GM18502 (cell line): ENCODE results near the gene CHRM2.
"Not testable (repeated sequence)": the region's sequence is repeated elsewhere in the genome, so short reads cannot be mapped to it uniquely, and the experiment has no call there.

Source experiments
- ATAC-seq: cut with Tn5 transposase; IDR thresholded peaks from one replicate; pipeline ENCODE4 v1.9.1; 2021; ENCODE audit warnings: mild to moderate bottlenecking; ENCODE audit not compliant: unreplicated experiment, poor library complexity

Gene CHRM2

GRCh38 chr7:136868496-136869000, at the start of gene CHRM2:
Gene CHRM2 (plus strand): TSS chr7:136868652. CDS start chr7:137014866, 146,214 bp downstream.
- no peak for ATAC-seq

GRCh38 chr7:136831398-136831797, 37.1 kb upstream of the CHRM2 start:
- ATAC-seq, result not testable (repeated sequence)

- no peak for ATAC-seq
Observed at GRCh38 chr7:136845899-136846465, 22.5 kb upstream of the CHRM2 start.

- ATAC-seq, result no peak
Observed at GRCh38 chr7:136847858-136848257, 20.6 kb upstream of the CHRM2 start.

- ATAC-seq, result no peak
Observed at GRCh38 chr7:136853654-136854053, 14.8 kb upstream of the CHRM2 start.

GRCh38 chr7:136857573-136857972, 10.9 kb upstream of the CHRM2 start:
- ATAC-seq, result no peak

- ATAC-seq, result no peak
Observed at GRCh38 chr7:136859803-136860202, 8.6 kb upstream of the CHRM2 start.

- no peak for ATAC-seq
Observed at GRCh38 chr7:136865236-136865635, 3.2 kb upstream of the CHRM2 start.

GRCh38 chr7:136865777-136866176, 2.7 kb upstream of the CHRM2 start:
- ATAC-seq, result no peak

- no peak for ATAC-seq
Observed at GRCh38 chr7:136869001-136869961, 829 bp downstream of the CHRM2 start.

- no peak for ATAC-seq
Observed at GRCh38 chr7:136869991-136870865, 1.8 kb downstream of the CHRM2 start.

GRCh38 chr7:136870866-136871487, 2.5 kb downstream of the CHRM2 start:
- no peak for ATAC-seq

- ATAC-seq, result no peak
Observed at GRCh38 chr7:136874393-136875032, 6.1 kb downstream of the CHRM2 start.

- no peak for ATAC-seq
Observed at GRCh38 chr7:136877509-136877908, 9.1 kb downstream of the CHRM2 start.

- no peak for ATAC-seq
Observed at GRCh38 chr7:136877990-136878389, 9.5 kb downstream of the CHRM2 start.

- no peak for ATAC-seq
Observed at GRCh38 chr7:136878878-136879277, 10.4 kb downstream of the CHRM2 start.

GRCh38 chr7:136883046-136883445, 14.6 kb downstream of the CHRM2 start:
- ATAC-seq, result no peak

GRCh38 chr7:136884492-136884891, 16.0 kb downstream of the CHRM2 start:
- ATAC-seq, result no peak

- ATAC-seq, result no peak
Observed at GRCh38 chr7:136887317-136887716, 18.9 kb downstream of the CHRM2 start.

- ATAC-seq, result no peak
Observed at GRCh38 chr7:136890399-136890798, 21.9 kb downstream of the CHRM2 start.
